K562 (cell line): ENCODE data around the gene CBX4.

Source experiments
- CTCF ChIP-seq, 3 experiments: IDR thresholded peaks in 2 of 3; conservative IDR thresholded peaks in 1 of 3; 2 replicates each; pipeline ENCODE4 v1.5.1; 2011 to 2012; ENCODE audit warnings: low read length in 3 of 3, mild to moderate bottlenecking in 3 of 3, control low read depth in 2 of 3, improper control_type of control experiment in 1 of 3, inconsistent platforms in 1 of 3, low read depth in 1 of 3, mixed read lengths in 1 of 3, moderate library complexity in 1 of 3; ENCODE audit not compliant: insufficient read depth in 2 of 3
- GTF2F1 ChIP-seq: IDR thresholded peaks from 2 replicates; pipeline ENCODE4 v1.6.1; 2011; ENCODE audit warnings: low read depth, low read length, improper control_type of control experiment
- NR2C1 ChIP-seq, 2 experiments: fragments of 450-650 bp; IDR thresholded peaks; 2 replicates each; pipeline ENCODE4 v1.6.1; 2017; ENCODE audit warnings: mild to moderate bottlenecking in 2 of 2, antibody characterized with exemption in 1 of 2, inconsistent platforms in 1 of 2, missing compliant biosample characterization in 1 of 2, missing genetic modification characterization in 1 of 2
- NR2C2 ChIP-seq, 2 experiments: fragments of 200-800 bp in 1 of 2; sonication (Bioruptor generic) in 1 of 2; sonication (generic) in 1 of 2; formaldehyde crosslinking in 1 of 2; IDR thresholded peaks; 2 replicates each; pipeline versions ENCODE4 v1.6.1 to v1.8.0; 2016 to 2022; ENCODE audit warnings: mild to moderate bottlenecking in 1 of 2, missing compliant biosample characterization in 1 of 2, missing genetic modification characterization in 1 of 2, missing genetic modification reagents in 1 of 2
- POLR2A ChIP-seq: fragments of 450-650 bp; conservative IDR thresholded peaks from 2 replicates; pipeline ENCODE4 v1.6.1; 2016

- TF ChIP-seq GTF2F1 (no peak), NR2C1 (IDR thresholded peaks at IDR 0.05) (no peak), NR2C1 (tag; IDR thresholded peaks at IDR 0.05) (no peak), CTCF (IDR thresholded peaks at IDR 0.05 in 2 of 3, conservative IDR thresholded peaks at IDR 0.05 in 1 of 3; ENCODE audit: insufficient read depth in 2 of 3, low read depth in 1 of 3, low read length in 3 of 3) (no peak), POLR2A (no peak), NR2C2 (CRISPR knock-in tag; IDR thresholded peaks at IDR 0.05) (no peak), NR2C2 (tag; IDR thresholded peaks at IDR 0.05) (no peak)
Measured at GRCh38 chr17:79830303-79830702, 8.9 kb downstream of the CBX4 start.
